GM19463 (cell line): ENCODE measurements around the gene PRKG1.

Experiments used
- ATAC-seq: cut with Tn5 transposase; IDR thresholded peaks from one replicate; pipeline ENCODE4 v1.9.1; 2021; ENCODE audit warnings: mild to moderate bottlenecking, moderate library complexity; ENCODE audit not compliant: unreplicated experiment

PRKG1 gene

DNA sequence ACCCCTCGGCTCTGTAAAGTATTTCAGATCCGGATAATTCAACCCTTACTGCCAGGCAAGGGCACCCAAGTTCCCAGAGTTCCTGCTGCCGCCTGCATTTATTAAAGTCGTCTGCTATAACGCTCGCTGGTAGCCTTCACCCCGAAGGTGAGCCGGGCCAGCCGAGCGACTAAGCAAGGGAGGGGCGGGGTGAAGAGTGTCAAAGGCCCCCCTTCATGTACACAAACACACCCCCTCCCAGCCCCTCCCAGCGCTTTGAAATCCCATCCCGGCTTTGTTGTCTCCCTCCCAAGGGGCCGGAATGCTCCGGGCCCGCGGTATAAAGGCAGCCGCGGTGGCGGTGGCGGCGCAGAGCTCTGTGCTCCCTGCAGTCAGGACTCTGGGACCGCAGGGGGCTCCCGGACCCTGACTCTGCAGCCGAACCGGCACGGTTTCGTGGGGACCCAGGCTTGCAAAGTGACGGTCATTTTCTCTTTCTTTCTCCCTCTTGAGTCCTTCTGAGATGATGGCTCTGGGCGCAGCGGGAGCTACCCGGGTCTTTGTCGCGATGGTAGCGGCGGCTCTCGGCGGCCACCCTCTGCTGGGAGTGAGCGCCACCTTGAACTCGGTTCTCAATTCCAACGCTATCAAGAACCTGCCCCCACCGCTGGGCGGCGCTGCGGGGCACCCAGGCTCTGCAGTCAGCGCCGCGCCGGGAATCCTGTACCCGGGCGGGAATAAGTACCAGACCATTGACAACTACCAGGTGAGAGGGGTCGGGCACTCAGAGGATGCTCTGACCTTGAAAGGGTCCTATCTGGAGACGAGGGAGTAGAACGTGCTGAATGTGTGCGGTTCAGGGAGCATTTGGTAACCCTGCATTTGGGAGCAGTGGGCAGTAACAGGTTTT, 1239.9 kb downstream of the PRKG1 start, which contains the start of gene DKK1:
DKK1 (plus strand) TSS at position 349 of the 889 bp plus-strand sequence; CDS start at position 503, 154 bp downstream.
- no peak for ATAC-seq

DNA sequence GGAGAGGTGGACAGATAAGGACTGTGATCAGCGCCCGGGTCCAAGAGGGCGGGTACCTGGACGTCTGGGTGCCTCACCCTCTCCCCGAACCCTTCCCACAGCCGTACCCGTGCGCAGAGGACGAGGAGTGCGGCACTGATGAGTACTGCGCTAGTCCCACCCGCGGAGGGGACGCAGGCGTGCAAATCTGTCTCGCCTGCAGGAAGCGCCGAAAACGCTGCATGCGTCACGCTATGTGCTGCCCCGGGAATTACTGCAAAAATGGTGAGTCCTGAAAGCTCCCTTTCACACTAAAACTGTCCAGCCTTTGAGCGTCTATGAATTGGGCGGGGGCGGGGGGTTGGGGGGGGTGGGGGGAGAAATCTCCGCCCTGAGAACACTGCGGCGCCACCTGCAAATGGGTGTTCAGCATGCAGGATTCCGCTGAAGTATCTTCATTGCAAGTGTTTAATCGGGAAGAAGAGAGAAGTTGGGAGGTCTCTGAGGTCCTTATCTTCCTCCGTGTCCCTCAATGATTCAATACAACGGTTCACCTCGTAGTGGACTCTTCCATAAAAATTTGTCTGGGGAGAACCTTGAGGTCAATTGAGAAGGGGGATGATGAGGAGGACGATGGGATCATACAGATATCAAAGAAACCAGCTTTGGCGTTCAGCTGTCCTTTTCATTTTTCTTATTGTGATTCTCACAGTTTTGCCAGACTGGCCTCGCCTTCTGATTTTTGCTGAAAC, 1240.7 kb downstream of the PRKG1 start:
- no peak for ATAC-seq

GRCh38 chr10:52316001-52316400, 1241.7 kb downstream of the PRKG1 start:
- no peak for ATAC-seq

DNA sequence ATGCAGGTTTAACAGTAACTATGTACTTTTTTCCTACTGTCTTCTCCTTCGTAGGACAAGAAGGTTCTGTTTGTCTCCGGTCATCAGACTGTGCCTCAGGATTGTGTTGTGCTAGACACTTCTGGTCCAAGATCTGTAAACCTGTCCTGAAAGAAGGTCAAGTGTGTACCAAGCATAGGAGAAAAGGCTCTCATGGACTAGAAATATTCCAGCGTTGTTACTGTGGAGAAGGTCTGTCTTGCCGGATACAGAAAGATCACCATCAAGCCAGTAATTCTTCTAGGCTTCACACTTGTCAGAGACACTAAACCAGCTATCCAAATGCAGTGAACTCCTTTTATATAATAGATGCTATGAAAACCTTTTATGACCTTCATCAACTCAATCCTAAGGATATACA, 1242.2 kb downstream of the PRKG1 start:
- no peak for ATAC-seq

DNA sequence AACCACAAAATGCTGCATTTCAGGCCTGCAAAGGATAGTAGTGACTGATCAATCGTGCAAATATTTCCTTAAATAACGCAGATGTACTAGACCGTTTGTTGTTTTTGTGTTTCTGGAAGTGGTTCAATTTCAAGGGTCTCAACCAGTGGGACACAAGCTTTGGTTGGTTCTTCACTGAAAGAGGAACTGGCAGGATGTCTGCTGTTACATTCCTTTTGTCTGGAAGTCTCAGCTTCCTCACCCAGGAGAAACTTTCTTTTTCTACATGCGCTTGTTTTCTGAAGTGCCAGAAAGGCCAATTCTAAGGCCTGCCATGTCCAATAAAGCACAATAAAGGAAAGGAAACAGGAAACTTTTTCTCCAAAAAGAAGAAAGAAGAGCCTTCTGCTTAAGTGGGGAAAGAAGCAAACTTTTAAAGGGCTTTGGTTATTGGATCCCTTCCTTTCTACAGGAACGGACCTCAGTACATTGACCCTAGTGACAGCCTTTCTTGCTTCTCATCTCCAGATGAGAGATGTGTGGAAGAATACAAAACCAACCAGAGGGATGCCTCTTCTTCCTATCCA, 1243.9 kb downstream of the PRKG1 start:
- ATAC-seq, result no peak

DNA sequence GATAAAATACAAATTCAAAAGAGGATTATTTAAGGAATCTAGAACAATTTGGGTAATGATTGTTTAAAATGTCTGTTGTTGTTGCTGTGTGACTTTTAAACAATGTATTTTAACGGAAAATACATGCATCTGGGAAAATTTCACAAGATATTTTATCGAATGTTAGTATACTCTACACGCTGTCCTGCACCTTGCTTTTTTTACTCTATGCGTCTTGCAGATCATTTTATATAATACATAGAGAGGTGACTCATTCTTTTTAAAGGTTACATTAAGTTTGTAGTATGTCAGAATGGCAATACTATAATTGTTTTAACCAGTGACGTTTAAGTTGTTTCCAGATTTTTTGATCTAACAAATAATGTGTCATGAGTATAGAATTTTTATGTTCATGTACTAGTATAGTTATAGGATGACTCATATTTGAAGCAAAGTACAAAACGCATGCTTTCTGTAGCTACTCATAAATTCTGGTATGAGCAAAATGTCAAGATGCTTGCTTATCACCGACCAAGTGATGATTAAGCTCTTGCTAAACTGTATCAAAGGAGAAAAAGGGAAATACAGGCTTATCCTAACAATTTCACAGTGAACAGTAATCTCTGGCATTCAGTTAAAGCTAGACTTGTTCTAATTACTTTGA, 1244.7 kb downstream of the PRKG1 start:
- no peak for ATAC-seq

- ATAC-seq, result no peak
These were observed 1245.6 kb downstream of the PRKG1 start for GRCh38 chr10:52319926-52320325.

- ATAC-seq, result no peak
These were observed 1248.0 kb downstream of the PRKG1 start for GRCh38 chr10:52322323-52322722.

GRCh38 chr10:52322936-52323335, 1248.6 kb downstream of the PRKG1 start:
- no peak for ATAC-seq

- no peak for ATAC-seq
These were observed 1252.1 kb downstream of the PRKG1 start for GRCh38 chr10:52326382-52326781.

GRCh38 chr10:52331638-52332364, 1257.5 kb downstream of the PRKG1 start:
- no peak for ATAC-seq

DNA sequence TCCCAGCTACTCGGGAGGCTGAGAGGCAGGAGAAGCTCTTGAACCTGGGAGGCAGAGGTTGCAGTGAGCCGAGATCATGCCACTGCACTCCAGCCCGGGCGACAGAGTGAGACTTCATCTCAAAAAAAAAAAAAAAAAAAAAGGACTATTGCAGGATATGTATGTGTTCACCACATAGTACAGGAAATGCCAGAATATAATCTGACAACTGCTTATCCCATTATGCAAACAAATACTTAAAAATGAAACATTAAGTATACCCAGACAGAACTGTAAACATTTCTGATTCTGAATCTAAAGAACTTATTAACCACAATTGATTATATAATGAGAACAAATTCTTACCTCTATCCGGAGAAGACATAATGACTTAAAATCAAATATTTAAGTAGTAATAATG, 1258.5 kb downstream of the PRKG1 start:
- ATAC-seq, result no peak

DNA sequence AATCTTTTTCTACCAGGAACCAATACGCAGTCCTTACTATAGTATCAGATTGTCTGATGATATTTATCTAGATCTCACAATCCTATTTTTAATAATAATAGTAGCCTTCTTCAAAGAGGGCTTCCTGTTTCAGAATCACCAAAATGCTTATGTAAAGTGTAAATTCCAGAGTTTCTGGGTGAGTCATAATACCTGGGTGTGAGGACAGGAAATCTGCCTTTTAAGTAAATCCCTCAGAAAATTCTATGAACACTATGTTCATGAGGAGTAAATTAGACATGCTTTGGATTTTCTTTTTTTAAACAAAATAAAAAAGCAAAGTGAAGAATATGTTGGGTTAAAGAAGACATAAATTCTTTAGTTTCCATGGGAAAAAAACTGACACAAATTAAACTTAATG, 1260.3 kb downstream of the PRKG1 start:
- ATAC-seq, result no peak

GRCh38 chr10:52335665-52336064, 1261.4 kb downstream of the PRKG1 start:
- ATAC-seq, result no peak

DNA sequence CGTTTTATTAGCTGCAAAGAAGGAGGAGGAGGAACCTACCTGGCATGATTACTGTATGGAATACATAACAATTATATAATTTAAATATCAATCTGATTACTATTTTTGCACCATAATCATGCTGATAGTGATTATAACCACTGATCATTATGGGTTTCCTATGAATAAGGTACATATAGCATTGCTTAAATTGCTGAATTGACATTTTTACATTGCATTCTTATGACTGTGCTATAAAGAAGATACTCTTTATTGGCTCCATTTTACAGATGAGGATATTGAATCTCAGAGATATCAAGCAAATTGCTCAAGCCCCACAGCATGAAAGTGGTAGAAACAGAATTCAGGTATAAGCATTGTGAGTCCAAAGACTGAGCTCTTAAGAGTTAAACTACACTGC, 1262.9 kb downstream of the PRKG1 start:
- ATAC-seq, result no peak

GRCh38 chr10:52343439-52343838, 1269.2 kb downstream of the PRKG1 start:
- no peak for ATAC-seq

GRCh38 chr10:52346394-52347326, 1272.4 kb downstream of the PRKG1 start:
- ATAC-seq, result no peak

DNA sequence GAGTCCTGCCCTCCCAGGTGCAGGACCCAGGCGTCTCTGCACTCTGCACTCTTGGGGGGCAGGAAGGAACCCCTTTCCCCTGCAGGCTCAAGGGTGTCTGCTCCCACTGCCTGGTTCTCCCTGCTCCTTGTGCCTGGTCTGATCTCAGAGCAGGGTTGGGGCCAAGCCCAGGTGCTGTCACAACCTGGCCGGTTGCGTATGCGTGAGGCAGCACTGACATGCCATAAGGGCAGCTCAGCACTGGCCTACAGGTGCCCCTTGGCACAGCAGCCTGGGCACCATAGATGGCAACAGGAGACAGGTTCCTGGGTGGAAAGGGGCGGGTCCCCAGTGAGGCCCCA, 1273.0 kb downstream of the PRKG1 start:
- ATAC-seq, result no peak
